Stimulated activated CD8-positive, alpha-beta memory T cell treated with anti-CD3 and anti-CD28 coated beads, Interleukin-12 subunit alpha, Interleukin-12 subunit beta, amount 100 ng/mL, for 24 hours (primary cell): Measurements from ENCODE around the gene HNRNPLL.
A peak's percentile ranks its signal among the peaks of the same experiment; 100 is the strongest.
"Not testable (repeated sequence)": the region's sequence is repeated elsewhere in the genome, so short reads cannot be mapped to it uniquely, and the experiment has no call there.

ENCODE experiments used
- DNase-seq: peaks from one replicate; pipeline ENCODE4 v3.0.0-alpha.2; 2020; ENCODE audit errors: extremely low read depth

HNRNPLL gene

DNA sequence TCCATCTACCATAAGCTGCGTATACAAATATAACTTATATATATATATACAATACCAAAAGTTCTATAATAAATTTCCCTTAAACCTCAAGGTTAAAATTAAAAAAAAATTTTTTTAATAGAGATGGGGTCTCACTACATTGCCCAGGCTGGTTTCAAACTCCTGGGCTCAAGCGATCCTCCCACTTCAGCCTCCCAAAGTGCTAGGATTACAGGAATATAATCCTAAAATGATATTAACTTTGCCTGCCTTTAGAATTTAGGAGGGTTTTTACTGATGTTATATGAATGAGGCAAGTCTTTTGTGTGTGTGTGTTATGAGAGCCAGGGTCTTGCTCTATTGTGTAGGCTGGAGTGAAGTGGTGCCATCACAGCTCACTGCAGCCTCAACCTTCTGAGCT lies 49.2 kb downstream of the HNRNPLL start:
- DNase-seq = no peak

DNA sequence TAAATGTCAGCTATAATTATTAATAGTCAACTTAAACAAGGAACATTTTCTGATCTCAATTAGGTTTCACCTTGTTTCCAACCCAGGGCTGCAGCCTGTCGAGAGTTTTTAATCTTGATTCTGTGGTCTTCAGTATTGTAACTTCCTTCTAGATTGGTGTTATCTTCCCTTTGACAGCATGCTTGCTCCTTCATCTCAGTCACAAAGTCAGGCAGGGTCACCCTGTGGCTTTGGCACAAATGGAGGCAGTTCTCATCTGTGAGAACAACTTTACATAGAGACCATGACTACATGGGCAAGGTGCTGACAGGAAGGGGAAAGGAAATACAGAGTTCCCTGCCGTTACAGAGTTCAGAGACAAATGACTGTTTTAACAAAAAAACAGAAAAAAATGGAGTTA lies 50.5 kb downstream of the HNRNPLL start:
- DNase-seq = no peak

DNA sequence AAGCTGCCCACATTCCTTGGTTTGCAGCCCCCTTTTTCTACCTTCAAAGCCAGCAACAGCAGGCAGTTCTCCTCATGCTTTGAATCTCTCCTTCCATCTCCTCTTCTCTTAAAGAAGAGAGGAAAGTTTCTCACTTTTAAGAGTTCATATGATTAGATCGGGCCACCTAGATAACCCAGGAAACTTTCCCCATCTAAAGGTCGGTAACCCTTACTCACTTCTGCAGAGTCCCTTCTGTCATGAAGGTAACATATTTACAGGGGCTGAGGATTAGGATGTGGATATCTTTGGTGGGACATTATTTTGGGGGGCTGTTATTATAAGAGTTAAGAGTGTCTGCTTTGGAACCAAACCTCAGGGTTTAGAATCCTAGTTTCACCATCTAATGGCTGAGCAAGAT lies 51.0 kb downstream of the HNRNPLL start:
- no peak for DNase-seq

DNA sequence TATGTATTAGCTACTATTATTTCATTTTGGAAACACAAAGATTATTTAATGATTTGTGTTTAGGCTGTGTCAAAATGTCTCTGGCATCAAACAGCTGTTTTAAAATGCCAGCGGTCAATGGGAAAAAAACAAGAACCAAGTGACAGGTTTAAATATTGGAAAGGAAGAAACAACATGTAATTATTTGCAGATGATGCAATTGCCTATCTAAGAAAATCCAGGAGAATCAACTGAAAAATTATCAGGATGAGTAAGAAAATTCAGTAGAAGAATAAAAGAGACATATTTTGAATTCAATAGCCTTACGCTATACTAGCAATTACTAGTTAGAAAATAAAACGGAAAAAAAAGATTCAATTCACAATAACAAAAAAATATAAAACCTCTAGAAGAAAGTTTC lies 51.6 kb downstream of the HNRNPLL start:
- no peak for DNase-seq

DNA sequence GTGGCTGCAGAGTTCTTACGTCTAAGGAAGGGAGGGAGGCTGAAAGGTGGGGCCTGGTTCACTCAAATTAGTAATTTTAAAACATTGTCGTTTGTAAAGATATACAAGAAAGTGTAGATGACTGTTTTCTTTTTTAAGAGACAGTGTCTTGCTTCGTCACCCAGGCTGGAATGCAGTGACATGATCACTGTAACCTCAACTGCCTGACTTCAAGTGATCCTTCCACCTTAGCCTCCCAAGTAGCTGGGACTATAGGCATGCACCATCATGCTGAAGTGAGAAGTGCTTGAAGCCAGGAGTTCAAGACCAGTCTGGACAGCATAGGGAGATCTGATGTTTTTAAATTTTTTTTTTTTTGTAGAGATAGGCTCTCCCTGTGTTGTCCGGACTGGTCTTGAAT lies 52.9 kb downstream of the HNRNPLL start:
- no peak for DNase-seq

DNA sequence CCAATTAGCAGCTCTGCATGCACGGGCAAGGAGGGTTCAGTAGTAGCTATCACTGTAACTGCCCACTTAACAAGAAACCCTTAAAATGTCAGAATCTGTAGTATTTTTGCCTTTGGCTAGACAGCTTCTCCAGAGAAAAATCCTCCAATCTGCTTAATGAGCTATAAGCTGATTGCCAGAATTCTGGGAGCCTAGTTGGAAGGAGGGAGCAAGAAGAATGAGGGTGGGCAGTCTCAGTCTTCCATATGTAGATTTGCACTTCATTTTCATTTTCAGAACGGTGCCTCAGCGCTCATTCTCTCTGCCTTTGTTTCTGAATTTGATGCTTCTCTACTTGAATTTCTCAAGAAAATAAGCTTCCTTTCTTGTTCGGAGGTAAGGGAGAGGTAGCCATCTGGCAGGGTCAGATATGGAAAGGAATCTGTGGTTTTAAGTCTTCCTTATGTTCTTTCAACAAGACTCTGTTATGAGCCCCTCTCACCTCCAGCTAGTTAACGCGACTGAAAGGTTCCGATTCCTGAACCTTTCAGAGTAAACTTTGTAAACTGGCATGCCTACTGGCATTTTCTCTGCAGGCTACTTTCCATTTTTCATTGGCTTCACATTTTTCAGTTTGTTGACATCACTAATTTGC lies 53.5 kb downstream of the HNRNPLL start:
- DNase-seq = no peak

DNA sequence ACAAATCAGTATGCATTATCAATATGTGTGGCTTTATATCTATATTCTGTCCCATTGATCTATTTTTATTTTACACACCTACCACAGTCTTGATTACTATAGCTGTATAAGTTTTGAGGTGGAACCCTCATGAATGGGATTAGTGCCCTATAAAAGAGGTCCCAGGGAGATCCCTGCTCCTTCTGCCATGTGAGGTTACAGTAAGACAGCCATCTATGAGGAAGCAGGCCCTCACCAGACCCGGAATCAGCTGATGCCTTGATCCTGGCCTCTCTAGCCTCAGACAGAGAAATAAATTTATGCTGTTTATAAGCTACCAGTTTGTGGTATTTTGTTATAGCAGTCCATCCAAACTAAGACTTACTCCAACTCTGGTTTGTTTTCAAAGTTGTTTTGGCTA lies 54.9 kb downstream of the HNRNPLL start:
- DNase-seq = no peak

DNA sequence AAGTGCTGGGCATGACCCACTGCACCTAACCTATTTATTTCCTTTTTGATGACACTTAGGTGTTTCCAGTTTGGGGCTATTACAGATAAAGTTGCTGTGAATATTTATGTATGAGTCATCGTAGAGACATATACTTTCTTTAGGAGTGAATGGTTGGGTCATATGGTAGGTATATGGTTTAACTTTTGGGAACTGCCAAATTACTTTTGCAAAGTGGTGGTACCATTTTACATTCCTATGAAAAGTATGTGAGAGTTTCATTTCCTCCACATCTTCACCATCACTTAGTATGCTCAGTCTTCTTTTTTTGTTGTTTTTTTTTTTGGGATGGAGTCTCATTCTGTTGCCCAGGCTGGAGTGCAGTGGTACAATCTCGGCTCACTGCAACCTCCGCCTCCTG lies 56.1 kb downstream of the HNRNPLL start:
- DNase-seq = no peak

DNA sequence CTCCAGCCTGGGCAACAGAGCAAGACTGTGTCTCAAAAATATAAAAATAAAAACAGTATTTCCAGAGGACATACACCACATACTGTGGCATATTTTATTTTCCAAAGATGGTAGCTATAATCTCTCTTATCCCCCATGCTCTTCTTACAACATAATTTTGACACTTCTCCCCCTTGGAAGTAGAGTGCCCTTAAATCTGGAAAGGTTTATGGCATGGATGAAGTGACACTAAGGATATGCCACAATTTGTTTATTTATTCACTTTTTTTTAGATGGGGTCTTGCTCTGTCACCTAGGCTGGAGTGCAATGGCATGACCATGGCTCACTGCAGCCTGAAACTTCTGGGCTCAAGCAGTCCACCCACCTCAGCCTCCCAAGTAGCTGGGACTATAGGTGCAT lies 56.7 kb downstream of the HNRNPLL start:
- no peak for DNase-seq

DNA sequence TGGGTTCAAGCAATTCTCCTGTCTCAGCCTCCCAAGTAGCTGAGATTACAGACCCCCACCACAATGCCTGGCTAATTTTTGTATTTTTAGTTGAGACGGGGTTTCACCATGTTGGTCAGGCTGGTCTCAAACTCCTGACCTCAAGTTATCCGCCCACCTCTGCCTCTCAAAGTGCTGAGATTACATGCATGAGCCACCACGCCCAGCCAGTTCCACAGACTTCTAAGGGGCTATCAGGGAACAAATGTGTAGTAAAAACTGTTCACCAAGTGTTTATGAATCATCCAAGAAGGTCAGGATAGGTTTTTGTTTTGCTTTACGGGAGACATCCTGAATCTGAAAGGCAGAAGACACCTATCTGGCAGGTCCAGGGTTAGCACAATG lies 60.5 kb downstream of the HNRNPLL start:
- not testable (repeated sequence) for DNase-seq

DNA sequence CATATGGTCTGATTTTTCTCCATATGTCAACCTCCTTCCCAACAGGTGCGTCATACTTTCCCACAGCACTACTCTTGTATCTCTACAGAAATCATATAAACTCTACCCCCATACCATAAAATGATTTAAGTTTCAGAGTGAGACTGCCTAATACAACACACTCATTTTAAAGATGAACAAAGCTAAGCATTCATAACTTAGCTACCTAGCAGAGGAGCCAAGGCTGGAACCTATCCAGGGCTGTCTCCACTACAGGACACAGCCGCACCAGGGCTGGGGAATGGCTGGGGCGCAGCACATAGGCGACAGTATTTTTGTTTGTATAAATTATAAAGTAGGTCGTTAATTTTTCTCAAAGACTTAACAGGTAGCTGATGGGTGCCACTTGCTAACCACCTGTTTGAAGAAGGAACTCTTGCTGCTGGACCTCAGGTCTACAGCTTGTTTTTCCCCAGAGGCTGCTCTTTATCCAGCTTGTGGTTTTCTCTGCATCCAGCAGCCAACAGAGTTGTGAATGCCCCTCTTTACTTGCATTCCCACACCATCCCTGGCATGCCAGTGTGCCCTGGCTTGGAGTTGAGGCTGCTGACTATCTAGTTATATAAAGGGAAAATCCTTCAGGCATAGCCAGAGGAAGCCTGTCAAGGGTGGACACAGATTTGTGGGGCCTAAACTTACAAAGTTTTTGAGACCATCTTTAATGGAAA lies 62.0 kb downstream of the HNRNPLL start:
- DNase-seq = no peak

DNA sequence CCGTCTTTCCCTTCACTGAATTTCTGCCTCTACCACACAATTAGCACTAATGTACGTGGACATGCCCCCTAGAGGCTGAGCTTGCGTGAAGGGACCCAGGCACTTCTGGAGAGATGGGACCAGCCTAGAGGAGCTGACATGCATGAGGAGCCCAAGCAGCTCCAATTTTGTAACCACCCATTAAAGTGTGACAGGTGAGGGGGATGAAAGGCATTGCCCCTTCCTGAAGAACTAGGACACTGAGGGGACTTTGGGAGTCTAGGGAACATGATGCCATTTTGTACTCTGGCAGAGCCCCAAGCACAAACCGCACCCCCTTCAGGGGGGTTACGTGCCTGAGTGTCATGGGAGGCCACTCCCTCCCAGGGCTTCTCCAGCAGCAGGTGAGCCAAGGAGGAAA lies 63.6 kb downstream of the HNRNPLL start:
- DNase-seq = no peak

DNA sequence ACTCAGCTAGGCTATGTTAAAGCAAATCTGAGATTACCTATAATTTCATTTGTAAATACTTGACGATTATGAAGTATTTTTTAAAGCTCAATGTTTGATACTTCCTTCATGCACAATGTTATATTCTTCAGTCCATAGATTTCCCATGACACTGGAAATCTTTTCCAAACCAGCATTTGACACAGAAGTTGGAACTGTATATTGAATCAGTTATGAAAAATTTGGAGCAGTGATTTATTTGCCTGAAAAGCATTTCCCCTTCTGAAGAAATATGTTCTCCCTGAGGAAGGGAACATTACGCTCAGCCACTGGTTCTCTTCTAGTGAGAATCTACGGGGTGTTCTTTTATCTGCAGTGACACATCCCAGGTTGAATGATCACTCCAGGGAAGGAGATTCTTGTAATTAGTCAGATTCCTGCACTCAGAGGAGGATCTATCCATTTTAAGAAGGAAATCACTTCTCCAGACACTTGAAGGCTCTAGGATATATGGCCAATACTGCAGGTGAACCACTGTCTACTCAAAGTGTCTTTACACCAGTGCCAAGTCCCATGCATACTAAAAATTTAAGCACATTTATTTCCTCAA lies 64.7 kb downstream of the HNRNPLL start:
- no peak for DNase-seq

DNA sequence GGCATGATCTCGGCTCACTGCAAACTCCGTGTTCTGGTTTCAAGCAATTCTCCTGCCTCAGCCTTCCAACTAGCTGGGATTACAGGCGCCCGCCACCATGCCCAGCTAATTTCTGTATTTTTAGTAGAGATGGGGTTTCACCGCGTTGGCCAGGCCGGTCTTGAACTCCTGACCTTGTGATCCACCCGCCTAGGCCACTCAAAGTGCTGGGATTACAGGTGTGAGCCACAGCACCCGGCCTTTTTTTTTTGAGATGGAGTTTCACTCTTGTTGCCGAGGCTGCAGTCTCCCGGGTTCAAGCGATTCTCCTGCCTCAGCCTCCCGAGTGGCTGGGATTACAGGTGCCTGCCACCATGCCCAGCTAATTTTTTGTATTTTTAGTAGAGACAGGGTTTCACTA lies 65.4 kb downstream of the HNRNPLL start:
- not testable (repeated sequence) for DNase-seq

DNA sequence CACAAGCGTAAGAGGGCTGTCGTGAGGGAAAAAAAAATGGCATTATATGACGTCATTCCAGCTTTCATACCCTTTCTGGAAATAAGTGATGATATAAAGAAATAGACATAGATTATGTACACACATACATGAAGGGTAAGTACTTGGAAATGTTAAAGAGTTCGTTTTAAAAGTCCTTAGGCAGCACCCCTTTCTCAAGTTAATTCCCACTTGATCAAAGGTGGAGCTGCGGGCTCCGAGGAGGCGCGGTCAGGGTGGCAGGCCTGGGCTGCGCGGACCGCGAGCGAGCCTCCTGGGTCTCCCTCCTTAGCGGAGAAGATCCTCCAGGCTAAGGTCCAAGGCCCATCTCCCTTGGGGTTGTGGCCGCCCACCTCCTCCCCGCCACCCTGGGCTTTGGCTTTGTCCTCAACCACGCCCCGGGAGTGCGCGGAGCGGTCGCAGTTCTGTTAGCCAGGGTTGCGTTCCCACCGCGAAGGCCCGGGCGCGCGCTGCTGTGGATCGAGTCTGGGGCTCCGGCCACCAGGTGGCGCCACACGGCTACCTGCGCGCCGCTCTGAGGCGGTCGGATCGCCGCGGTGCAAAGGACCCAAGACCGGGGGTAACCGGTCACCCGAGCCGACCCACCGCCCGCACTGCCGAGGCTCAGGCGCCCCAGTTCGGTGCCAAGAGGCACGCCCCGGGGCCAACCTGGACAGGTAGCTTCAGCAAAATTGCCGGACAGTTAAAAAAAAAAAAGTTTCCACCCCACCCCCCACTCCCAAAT lies 66.8 kb downstream of the HNRNPLL start:
- DNase-seq = peak; percentile 67

DNA sequence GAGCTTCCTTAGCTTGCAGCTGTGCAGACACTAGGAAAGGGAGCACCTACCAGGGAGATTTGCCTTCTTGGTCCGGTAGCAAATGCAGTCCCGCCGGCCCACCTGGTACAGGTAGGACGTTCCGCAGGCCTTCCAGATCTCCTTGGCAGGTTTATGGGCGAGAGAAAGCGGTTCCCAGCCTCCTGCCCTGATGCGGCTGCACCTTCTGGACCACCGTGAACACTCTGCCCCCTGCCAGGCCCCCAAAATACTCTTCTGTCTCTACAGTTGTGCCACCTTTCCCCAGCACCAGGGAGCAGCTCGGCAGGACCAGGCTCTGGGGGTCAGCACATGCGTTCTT lies 67.4 kb downstream of the HNRNPLL start:
- DNase-seq = no peak

DNA sequence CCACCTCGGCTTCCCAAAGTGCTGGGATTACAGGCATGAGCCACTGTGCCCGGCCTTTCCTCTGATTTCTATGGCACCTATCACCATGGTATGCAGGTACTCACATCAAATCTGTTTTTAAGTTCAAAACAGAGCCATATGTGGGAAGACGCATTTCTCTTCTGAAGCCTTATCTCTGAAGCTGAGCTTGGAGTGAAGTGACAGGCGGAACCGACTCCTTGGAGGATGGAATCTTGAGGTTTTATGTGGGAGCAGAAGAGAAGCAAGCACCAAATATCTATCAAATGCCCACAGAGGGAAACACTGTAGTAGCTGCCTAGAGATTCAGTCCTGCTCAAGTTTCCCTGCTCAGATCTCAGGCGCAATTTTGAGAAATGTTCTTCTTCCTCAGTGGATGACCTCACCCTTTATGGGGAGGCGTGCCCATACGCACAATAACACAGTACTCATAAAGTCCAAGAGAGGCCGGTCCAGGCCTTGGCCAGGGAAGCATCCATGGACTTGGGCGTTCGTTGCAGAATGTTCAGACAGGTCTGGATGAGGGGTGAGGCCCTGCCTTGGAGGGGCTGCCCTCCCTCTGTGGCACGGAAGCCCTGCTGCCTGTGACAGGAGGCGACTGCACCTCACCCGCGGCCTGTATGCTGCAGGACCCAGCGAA lies 67.9 kb downstream of the HNRNPLL start:
- no peak for DNase-seq

DNA sequence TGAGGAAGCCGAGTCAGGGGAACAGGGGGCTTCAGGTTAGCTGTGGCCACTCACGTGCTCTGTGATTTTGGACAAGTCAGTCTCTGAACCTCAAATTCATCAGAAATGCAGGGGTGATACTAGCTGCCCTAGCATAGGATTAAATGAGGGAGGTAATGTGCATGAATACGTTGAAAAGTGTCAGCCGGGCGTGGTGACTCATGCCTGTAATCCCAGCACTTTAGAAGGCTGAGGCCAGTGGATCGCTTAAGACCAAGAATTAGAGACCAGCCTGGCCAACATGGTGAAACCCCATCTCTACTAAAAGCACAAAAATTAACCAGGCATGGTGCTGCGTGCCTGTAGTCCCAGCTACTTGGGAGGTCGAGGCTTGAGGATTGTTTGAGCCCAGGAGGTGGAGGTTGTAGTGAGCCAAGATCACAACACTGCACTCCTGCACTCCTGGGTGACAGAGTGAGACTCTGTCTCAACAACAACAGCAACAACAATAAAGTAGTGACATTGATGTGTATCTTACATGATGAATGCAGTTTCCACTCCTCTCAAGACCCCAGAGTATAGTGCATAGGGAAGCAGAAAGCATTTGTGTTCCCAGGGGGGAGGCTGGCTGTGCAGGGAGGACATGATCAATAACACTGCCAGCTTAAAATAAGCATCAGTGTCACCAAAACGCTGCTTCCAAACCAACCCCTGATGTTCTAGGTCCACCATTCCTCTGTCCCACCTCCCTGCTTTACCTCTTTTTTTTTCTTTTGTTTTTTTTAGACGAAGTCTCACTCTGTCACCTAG lies 68.8 kb downstream of the HNRNPLL start:
- DNase-seq = no peak

DNA sequence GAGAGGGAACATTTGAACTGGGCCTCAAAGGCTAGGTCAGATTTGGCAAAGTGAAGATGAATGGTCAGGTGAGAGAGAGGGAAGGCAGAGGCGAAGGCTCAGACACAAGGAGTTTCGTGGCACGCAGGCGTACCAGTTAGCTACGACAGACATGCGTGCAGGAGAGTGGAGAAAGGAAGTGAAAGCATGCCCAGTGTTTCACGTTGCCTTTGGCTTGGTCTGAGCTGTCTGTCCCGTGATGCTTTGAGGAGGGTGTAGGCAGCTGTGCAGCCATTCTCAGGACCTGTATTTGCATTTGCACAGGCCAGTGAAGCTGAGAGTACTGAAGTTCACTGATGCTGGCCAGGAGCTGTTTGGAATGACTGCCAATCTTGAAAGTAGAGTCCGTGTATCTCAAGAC lies 69.5 kb downstream of the HNRNPLL start:
- DNase-seq = no peak

DNA sequence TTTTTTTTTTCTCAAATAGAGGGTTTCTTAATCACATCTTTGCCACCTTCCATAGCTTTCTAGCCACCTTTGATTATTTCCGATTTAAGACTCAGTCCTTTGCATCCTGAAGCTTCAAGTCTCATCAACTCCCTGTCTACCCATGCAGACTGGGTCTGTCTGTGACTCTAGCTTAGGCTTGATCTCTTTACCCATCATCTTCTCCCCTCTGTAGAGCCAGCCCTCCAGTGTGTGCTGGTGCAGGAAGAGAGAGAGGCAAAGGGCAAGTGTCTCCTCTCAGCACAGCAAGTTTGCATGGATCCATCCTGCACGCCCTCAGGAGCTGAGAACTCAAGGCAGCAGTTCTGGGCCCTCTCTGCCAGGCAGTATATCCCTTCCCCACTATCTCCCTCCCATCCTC lies 70.4 kb downstream of the HNRNPLL start:
- no peak for DNase-seq

DNA sequence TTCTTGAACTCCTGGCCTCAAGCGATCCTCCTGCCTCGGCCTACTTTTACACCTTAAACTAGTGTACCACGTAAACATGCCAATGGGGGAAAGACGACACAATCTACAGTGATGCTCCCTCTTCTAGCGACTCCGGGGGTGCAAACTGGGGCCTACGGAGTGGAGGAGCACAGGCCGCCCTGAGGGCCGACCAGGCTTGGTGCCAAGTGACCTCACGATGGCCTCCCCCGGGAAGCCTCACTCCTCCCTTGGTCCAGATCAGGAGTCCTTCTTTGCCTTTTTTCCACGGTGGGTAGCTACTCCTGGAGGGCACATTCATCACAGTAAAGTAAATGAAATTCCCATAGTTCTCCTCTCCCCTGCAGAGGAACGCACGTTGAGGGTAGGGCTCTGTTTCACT lies 73.5 kb downstream of the HNRNPLL start:
- DNase-seq = no peak

DNA sequence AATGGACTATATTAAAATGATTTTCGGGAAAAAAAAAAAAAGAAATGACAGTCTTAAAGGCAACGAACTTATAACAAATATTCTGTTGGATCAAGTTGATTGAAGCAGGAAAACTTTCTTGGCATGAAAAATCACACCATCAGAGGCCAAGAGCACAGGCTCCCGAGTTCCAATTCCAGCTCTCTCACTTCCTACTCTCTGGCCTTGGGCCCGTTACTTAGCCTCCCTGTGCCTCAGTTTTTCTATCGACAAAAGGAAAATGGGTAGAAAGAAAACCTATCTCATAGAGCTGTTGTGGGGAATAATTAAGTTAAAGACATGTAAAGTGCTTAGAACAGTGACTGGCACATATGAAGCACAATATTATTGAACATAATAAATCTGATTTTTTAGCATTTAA lies 74.2 kb downstream of the HNRNPLL start:
- DNase-seq = no peak
